Measurements from ENCODE around the gene NLRP8. TPM values are rescaled to one million over a fixed set of nuclear protein-coding genes. Genes with fewer than 3 reads are reported as not detected.
"Not testable (repeated sequence)": the region's sequence is repeated elsewhere in the genome, so short reads cannot be mapped to it uniquely, and the experiment has no call there.

Gene NLRP8
- total and polyA plus RNA-seq, 7 donors: not detected

DNA sequence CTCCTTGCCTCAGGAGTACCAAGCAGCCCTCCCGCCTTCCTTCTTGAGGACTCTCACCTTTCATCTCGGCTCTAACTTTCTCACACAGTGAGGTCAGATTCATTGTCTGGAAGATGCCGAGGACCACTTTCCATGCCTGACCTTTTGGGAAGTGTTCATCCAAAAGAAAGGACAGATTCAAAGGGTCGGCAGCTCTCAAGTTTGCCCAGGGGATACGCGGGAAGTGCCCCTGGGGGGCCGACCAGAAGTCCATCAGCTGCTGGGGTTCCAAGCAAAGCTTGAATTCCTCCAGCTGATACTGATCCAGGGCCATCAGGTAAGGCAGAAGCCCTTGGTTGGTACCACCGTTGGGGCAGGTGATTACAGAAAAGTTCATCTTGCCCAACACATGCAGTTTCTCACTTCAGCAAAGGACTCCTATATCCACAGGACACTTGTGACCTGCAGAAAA, 15.7 kb upstream of the NLRP8 start, which contains the start of gene NLRP13:
Gene NLRP13, minus strand, starts transcription at position 401 of the 451 bp plus-strand sequence. Its CDS starts 25 bp downstream, at position 376.
- Histone ChIP-seq H3K36me3 (ENCODE audit: insufficient read depth in 1 of 2, low read depth in 1 of 2) (no peaks in the 10 kb centered on the region), H3K4me3 (no peak within 1 kb of the TSS), H3K9me3 (peaks cover 4% of the 10 kb centered on the region), H3K4me1 (no peaks in the 10 kb centered on the region), H3K27me3 (ENCODE audit: insufficient read depth in 3 of 3, low read length in 2 of 3) (peaks cover 0 to 3% (median 0%) of the 10 kb centered on the region in 3 donors), H3K27ac (no peak within 1 kb of the TSS)
- intact Hi-C loops (cut with DNase I): no loop called here
- TF ChIP-seq, protein P1, sequence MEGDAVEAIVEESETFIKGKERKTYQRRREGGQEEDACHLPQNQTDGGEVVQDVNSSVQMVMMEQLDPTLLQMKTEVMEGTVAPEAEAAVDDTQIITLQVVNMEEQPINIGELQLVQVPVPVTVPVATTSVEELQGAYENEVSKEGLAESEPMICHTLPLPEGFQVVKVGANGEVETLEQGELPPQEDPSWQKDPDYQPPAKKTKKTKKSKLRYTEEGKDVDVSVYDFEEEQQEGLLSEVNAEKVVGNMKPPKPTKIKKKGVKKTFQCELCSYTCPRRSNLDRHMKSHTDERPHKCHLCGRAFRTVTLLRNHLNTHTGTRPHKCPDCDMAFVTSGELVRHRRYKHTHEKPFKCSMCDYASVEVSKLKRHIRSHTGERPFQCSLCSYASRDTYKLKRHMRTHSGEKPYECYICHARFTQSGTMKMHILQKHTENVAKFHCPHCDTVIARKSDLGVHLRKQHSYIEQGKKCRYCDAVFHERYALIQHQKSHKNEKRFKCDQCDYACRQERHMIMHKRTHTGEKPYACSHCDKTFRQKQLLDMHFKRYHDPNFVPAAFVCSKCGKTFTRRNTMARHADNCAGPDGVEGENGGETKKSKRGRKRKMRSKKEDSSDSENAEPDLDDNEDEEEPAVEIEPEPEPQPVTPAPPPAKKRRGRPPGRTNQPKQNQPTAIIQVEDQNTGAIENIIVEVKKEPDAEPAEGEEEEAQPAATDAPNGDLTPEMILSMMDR (IDR thresholded peaks at IDR 0.05): no peak
- WGBS, 3 donors: 79 to 81% (median 80%) methylated on average over 8 of the region's 8 CpGs
- ATAC-seq (no peak), DNase-seq (no peak)

DNA sequence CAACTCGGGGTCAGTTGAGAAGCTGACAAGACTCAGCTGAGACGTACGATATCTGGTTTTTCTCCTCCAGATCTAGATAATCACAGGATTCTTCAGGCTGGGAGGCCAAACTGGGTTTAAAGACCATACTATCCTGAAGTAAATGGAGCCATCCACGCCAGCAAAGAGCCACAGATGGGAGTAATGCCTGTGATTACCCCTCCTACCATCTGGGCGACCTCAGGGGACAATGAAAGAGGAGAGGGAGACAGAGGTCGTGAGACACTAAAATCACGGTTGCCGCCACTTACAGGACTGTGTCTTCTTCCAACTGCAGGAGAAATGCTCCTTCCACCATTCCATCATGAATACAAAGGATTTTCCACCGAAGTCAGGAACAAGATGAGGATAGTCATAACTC, 12.4 kb upstream of the NLRP8 start:
- ATAC-seq: no peak
- WGBS, 3 donors: 66 to 77% (median 72%) methylated on average over 9 of the region's 9 CpGs

DNA sequence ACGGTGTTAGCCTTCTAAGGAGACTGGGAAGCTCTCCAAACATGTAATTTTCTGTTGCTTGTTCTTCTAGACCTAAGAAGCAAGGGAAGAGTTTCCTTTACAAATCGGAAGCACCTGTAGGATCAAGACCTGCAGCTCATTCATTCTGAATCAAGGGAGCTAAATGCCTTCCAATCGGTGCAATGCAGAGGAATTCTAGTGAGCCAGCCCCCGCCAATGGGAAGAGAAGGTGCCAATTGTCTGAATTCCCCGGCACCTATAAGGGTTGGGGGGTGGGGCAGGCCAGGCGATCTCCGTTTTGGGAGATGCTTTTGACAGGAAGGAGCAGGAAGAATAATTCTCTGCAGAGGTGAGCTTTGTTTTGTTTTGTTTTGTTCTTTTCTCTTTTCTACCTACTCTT, 8.4 kb upstream of the NLRP8 start:
- intact Hi-C loops (cut with DNase I): no loop called here
- Histone ChIP-seq H3K4me1 (no peaks in the 10 kb centered on the region), H3K36me3 (ENCODE audit: insufficient read depth in 1 of 2, low read depth in 1 of 2) (no peaks in the 10 kb centered on the region), H3K27me3 (ENCODE audit: insufficient read depth in 3 of 3, low read length in 2 of 3) (peaks cover 0 to 2% (median 0%) of the 10 kb centered on the region in 3 donors), H3K9me3 (no peaks in the 10 kb centered on the region), H3K27ac (no peak overlapping the region), H3K4me3 (no peak overlapping the region)
- TF ChIP-seq, protein P1 (IDR thresholded peaks at IDR 0.05): no peak
- ATAC-seq (no peak), DNase-seq (no peak)
- WGBS, 3 donors: 59 to 67% (median 66%) methylated on average over 7 of the region's 7 CpGs

More for the DNA sequence above, 12.4 kb upstream of the NLRP8 start:
- Histone ChIP-seq H3K4me1 (no peaks in the 10 kb centered on the region), H3K27me3 (ENCODE audit: insufficient read depth in 3 of 3, low read length in 2 of 3) (peaks cover 0 to 3% (median 0%) of the 10 kb centered on the region in 3 donors), H3K9me3 (no peaks in the 10 kb centered on the region), H3K4me3 (no peak overlapping the region), H3K27ac (no peak overlapping the region), H3K36me3 (ENCODE audit: insufficient read depth in 1 of 2, low read depth in 1 of 2) (no peaks in the 10 kb centered on the region)
- intact Hi-C loops (cut with DNase I): no loop called here
- no peak for DNase-seq
- TF ChIP-seq, protein P1 (IDR thresholded peaks at IDR 0.05): no peak

DNA sequence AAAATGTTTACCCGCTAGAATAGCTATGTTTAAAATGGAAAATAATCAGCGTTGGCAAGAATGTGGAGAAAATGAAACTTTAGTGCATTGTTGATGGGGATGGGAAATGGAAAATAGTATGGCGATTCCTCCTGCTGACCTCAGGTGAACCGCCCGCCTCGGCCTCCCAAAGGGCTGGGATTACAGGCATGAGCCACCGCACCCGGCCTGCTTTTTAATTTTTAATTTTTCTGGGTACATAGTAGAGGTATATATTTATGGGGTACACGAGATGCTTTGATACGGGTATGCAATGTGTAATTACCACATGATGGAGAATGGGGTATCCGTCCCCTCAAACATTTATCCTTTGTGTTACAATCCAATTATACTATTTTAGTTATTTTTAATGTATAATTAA, 7.3 kb upstream of the NLRP8 start:
- ATAC-seq: no peak
- Histone ChIP-seq H3K4me1 (no peaks in the 10 kb centered on the region), H3K9me3 (no peaks in the 10 kb centered on the region), H3K27me3 (ENCODE audit: insufficient read depth in 3 of 3, low read length in 2 of 3) (no peaks in the 10 kb centered on the region), H3K36me3 (ENCODE audit: insufficient read depth in 1 of 2, low read depth in 1 of 2) (no peaks in the 10 kb centered on the region), H3K27ac (no peak overlapping the region), H3K4me3 (no peak overlapping the region)
- DNase-seq: no peak
- intact Hi-C loops (cut with DNase I): no loop called here
- TF ChIP-seq, protein P1 (IDR thresholded peaks at IDR 0.05): no peak
- WGBS, 3 donors: 89% methylated on average over 11 of the region's 11 CpGs

DNA sequence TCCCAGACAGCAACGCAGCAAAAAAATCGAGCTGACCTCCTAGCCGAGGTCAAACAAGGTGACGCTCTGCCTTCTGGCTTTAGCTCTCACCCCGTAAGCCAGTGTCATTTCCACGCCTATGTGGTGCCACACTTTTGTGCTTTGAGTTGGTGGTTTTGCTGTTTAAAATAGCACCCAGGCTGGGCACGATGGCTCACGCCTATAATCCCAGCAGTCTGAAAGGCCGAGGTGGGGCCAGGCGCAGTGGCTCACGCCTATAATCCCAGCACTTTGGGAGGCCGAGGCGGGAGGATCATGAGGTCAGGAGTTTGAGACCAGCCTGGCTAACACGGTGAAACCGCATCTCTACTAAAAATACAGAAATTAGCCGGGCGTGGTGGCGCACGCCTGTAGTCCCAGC, 2.9 kb downstream of the NLRP8 start:
- H3K27ac ChIP-seq; H3K36me3 ChIP-seq (ENCODE audit: insufficient read depth in 1 of 2, low read depth in 1 of 2); ATAC-seq; H3K4me3 ChIP-seq; H3K27me3 ChIP-seq (ENCODE audit: insufficient read depth in 3 of 3, low read length in 2 of 3); H3K9me3 ChIP-seq; intact Hi-C loops (cut with DNase I); DNase-seq; H3K4me1 ChIP-seq: not testable (repeated sequence)
- WGBS, 3 donors: 88 to 92% (median 89%) methylated on average over 19 of the region's 19 CpGs
